DOHH2 (cell line): ENCODE data around the gene ACER3.

Experiments used
- CTCF ChIP-seq: fragments of 200-600 bp; sonication (generic); IDR thresholded peaks from one replicate; pipeline ENCODE4 v1.5.1; 2014; ENCODE audit warnings: antibody characterized with exemption, mild to moderate bottlenecking, low read depth, low read length; ENCODE audit not compliant: poor library complexity, severe bottlenecking
- EZH2phosphoT487 ChIP-seq: fragments of 200-600 bp; sonication (generic); IDR thresholded peaks from 2 replicates; pipeline ENCODE4 v1.6.1; 2017; ENCODE audit warnings: borderline replicate concordance, mild to moderate bottlenecking, antibody characterized with exemption, low read length, moderate library complexity, mixed read lengths

GRCh38 chr11:76890329-76890728 lies 29.6 kb downstream of the ACER3 start:
- TF ChIP-seq CTCF (no peak), EZH2phosphoT487 (no peak)
